Measurements from ENCODE around the gene SHTN1. TPM values are rescaled to one million over a fixed set of nuclear protein-coding genes. Genes with fewer than 3 reads are reported as not detected.

Gene SHTN1
- total RNA-seq, 1 donor from 2014 or later = not detected

- intact Hi-C loops (cut with micrococcal nuclease) = no loop called here
- ChIA-PET POLR2A (no interaction called here), CTCF (interaction anchor here (0.6 kb wide), 1 partner anchor 12 kb away, joined by 3 read pairs; no protein-coding TSS in a partner anchor)
- DNase-seq (no peak), ATAC-seq (ENCODE audit: low read depth) (no peak)
- Mint-ChIP-seq H3K9me3 (no peaks in the 10 kb centered on the region), H3K4me3 (no peak overlapping the region), H3K4me1 (no peaks in the 10 kb centered on the region), H3K36me3 (ENCODE audit: low read depth) (no peaks in the 10 kb centered on the region), H3K27me3 (no peaks in the 10 kb centered on the region), H3K27ac (no peak overlapping the region)
- TF ChIP-seq CTCF (IDR thresholded peaks at IDR 0.05) = no peak
These were observed 99.2 kb downstream of the SHTN1 start for GRCh38 chr10:116905845-116906210.

DNA sequence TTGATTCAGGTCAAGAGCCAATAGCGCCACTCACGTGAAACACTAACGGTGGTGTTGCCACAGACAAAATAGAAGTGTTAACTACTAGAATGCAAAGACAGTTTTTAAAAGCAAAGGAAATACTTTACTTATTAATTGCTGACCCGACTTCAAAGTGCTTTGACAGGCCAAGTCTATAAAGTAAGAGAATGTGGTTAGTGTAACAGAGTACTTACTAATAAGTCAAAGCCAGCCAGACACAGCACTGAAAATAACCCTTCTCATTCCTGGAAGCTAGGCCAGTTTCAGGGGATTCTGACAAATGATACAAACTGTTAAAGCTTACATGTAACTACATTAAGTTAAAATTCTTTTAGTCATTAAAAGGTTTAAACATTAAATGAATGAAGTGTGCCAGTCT is 105.4 kb downstream of the SHTN1 start:
- no peak overlapping the region for H3K27ac Mint-ChIP-seq
- H3K4me3 Mint-ChIP-seq = no peak overlapping the region
- H3K4me1 Mint-ChIP-seq = no peaks in the 10 kb centered on the region
- no peaks in the 10 kb centered on the region for H3K9me3 Mint-ChIP-seq
- CTCF ChIA-PET = no interaction called here
- intact Hi-C loops (cut with micrococcal nuclease) = no loop called here
- no peaks in the 10 kb centered on the region for H3K27me3 Mint-ChIP-seq
- no peak for TF ChIP-seq CTCF (IDR thresholded peaks at IDR 0.05)
- POLR2A ChIA-PET = no interaction called here
- DNase-seq (no peak), ATAC-seq (ENCODE audit: low read depth) (no peak)
- H3K36me3 Mint-ChIP-seq (ENCODE audit: low read depth) = no peaks in the 10 kb centered on the region

- CTCF ChIA-PET = interaction anchor here (0.6 kb wide), 1 partner anchor 45 kb away, joined by 3 read pairs; no protein-coding TSS in a partner anchor
- Mint-ChIP-seq H3K27ac (no peak overlapping the region), H3K27me3 (peaks cover 8% of the 10 kb centered on the region), H3K4me3 (no peak overlapping the region), H3K36me3 (ENCODE audit: low read depth) (no peaks in the 10 kb centered on the region), H3K4me1 (peaks cover 2% of the 10 kb centered on the region), H3K9me3 (no peaks in the 10 kb centered on the region)
- intact Hi-C loops (cut with micrococcal nuclease) = no loop called here
- TF ChIP-seq CTCF (IDR thresholded peaks at IDR 0.05) = no peak
- ATAC-seq (ENCODE audit: low read depth) (no peak), DNase-seq (no peak)
- POLR2A ChIA-PET = no interaction called here
These were observed 111.3 kb downstream of the SHTN1 start for GRCh38 chr10:116893686-116894037.

- peaks cover 8% of the 10 kb centered on the region for H3K27me3 Mint-ChIP-seq
- DNase-seq (no peak), ATAC-seq (ENCODE audit: low read depth) (no peak)
- TF ChIP-seq CTCF (IDR thresholded peaks at IDR 0.05) = no peak
- ChIA-PET CTCF (interaction anchor here (0.6 kb wide), 1 partner anchor 44 kb away, joined by 3 read pairs; no protein-coding TSS in a partner anchor), POLR2A (no interaction called here)
- H3K9me3 Mint-ChIP-seq = no peaks in the 10 kb centered on the region
- no peaks in the 10 kb centered on the region for H3K36me3 Mint-ChIP-seq (ENCODE audit: low read depth)
- intact Hi-C loops (cut with micrococcal nuclease) = no loop called here
- H3K4me3 Mint-ChIP-seq = no peak overlapping the region
- peaks cover 2% of the 10 kb centered on the region for H3K4me1 Mint-ChIP-seq
- no peak overlapping the region for H3K27ac Mint-ChIP-seq
These were observed 111.9 kb downstream of the SHTN1 start for GRCh38 chr10:116892907-116893685.

- no peak for TF ChIP-seq CTCF (IDR thresholded peaks at IDR 0.05)
- no peak overlapping the region for H3K4me3 Mint-ChIP-seq
- H3K27me3 Mint-ChIP-seq = peaks cover 9% of the 10 kb centered on the region
- no peaks in the 10 kb centered on the region for H3K9me3 Mint-ChIP-seq
- DNase-seq = no peak
- no peaks in the 10 kb centered on the region for H3K36me3 Mint-ChIP-seq (ENCODE audit: low read depth)
- no peak for ATAC-seq (ENCODE audit: low read depth)
- ChIA-PET POLR2A (no interaction called here), CTCF (interaction anchor here (1.7 kb wide), 1 partner anchor 284 kb away, joined by 3 read pairs; no protein-coding TSS in a partner anchor)
- H3K4me1 Mint-ChIP-seq = peaks cover 2% of the 10 kb centered on the region
- H3K27ac Mint-ChIP-seq = no peak overlapping the region
- intact Hi-C loops (cut with micrococcal nuclease) = no loop called here
These were observed 113.8 kb downstream of the SHTN1 start for GRCh38 chr10:116891208-116891607.
